ENCODE results near the gene TSPAN31.

The TSPAN31 gene

GRCh38 chr12:57782243-57782607 lies 37.4 kb downstream of the TSPAN31 start:
- in situ Hi-C loops (cut with MboI; ENCODE audit: low sequenced_read_pairs): no loop called here

DNA sequence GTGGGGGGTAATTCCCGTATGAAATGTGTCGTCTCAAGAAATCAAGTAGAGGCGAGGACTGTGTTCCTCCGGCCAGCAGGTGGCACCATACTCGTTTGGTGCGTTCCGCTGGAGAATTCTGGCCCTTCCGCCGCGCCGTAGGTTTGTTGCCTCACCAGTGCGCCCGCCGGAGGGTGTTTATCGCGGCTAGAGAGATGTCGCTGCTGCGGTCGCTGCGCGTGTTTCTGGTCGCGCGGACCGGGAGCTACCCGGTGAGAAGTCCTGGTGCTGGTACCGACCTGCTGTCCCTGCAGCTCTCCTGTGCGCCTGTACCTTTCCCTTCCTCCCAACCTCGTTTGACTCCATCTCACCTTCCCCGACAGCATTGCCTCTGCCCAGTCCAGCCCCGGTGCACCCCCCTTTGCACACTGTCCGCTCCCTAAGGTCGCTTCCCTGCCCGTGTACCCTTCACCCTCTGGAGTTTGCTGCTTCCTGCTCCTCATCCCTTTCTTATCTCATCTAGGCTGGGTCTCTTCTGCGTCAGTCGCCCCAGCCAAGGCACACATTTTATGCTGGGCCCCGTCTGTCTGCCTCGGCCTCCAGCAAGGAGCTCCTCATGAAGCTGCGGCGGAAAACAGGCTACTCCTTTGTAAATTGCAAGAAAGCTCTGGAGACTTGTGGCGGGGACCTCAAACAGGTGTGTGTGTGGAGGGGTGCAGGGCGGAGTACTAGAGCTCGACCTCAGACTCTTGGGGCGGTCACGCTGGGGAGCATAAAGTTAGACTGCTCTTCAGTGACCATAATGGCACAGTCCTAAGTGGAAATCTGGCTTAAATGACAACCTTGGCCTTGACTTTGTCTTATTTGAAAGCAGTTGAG lies 38.0 kb downstream of the TSPAN31 start, which contains the start of gene TSFM:
Gene TSFM, plus strand, starts transcription at position 180 of the 858 bp plus-strand sequence. Its CDS starts 15 bp downstream, at position 195.
- in situ Hi-C loops (cut with MboI; ENCODE audit: low sequenced_read_pairs): no loop called here

DNA sequence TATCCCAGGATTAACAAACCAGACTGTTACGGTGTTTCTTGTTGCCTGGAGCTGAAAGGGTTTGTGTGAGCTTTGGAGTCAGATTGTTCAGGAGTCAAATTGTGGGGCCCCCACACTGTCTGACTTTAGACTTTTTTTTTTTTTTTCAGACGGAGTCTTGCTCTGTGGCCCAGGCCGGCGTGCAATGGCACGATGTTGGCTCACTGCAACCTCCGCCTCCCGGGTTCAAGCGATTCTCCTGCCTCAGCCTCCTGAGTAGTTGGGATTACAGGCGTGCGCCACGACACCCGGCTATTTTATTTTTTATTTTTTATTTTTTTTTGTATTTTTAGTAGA lies 38.6 kb downstream of the TSPAN31 start:
- in situ Hi-C loops (cut with MboI; ENCODE audit: low sequenced_read_pairs): no loop called here

- in situ Hi-C loops (cut with MboI; ENCODE audit: low sequenced_read_pairs): no loop called here
Observed at GRCh38 chr12:57783861-57784260, 39.0 kb downstream of the TSPAN31 start.

GRCh38 chr12:57793920-57794319 lies 49.1 kb downstream of the TSPAN31 start:
- in situ Hi-C loops (cut with MboI; ENCODE audit: low sequenced_read_pairs): no loop called here

- in situ Hi-C loops (cut with MboI; ENCODE audit: low sequenced_read_pairs): no loop called here
Observed at GRCh38 chr12:57795354-57795753, 50.5 kb downstream of the TSPAN31 start.

DNA sequence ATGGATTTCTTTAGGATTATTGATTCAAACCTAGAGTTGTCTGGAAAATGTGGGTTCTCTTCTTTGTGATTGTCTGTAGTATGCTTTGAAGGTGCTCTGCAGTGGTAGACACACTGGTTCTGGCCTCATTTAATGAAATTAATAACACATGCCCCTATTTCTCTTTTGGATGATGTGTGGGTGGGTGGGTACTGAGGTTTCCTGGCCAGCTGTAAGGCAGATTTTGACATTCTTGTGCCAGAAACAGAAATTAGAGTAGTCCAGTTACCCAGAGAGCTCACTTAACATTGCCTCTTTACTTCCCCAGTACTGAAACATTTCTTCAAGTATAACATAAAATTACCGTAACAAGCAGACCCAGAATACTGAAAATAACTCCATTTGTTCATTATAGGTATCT lies 52.2 kb downstream of the TSPAN31 start:
- in situ Hi-C loops (cut with MboI; ENCODE audit: low sequenced_read_pairs): no loop called here

GRCh38 chr12:57797933-57798332 lies 53.1 kb downstream of the TSPAN31 start:
- in situ Hi-C loops (cut with MboI; ENCODE audit: low sequenced_read_pairs): no loop called here
